Heart left ventricle (tissue), 16 donors: ENCODE results near the gene OAS1. TPM values are rescaled to one million over a fixed set of nuclear protein-coding genes. Genes with fewer than 3 reads are reported as not detected.

Experiments used
- ATAC-seq, 4 donors: fragments of 200-7000 bp; cut with Tn5 transposase; one replicate each; pipeline ENCODE4 v1.9.1; 2020 to 2022; ENCODE audit warnings: moderate library complexity in 4 of 4, mild to moderate bottlenecking in 3 of 4, moderate number of reproducible peaks in 1 of 4
- DNase-seq, 5 donors: peaks; one replicate each; pipeline ENCODE4 v3.0.0-alpha.2; 2020
- H3K27ac ChIP-seq, 12 donors: fragments of 200-600 bp; sonication (generic) in 4 of 12; one replicate each; pipeline versions ENCODE4 v1.5.0 to v1.8.0; 2016 to 2022; ENCODE audit warnings: mild to moderate bottlenecking in 2 of 12
- H3K27me3 ChIP-seq, 9 donors: fragments of 200-600 bp; sonication (generic) in 2 of 9; one replicate each; pipeline versions ENCODE4 v1.5.1 to v1.8.0; 2016 to 2022; ENCODE audit warnings: mild to moderate bottlenecking in 3 of 9
- H3K36me3 ChIP-seq, 9 donors: fragments of 200-600 bp; sonication (generic) in 2 of 9; one replicate each; pipeline versions ENCODE4 v1.5.0 to v1.8.0; 2018 to 2022; ENCODE audit warnings: mild to moderate bottlenecking in 2 of 9
- H3K4me1 ChIP-seq, 12 donors: fragments of 200-600 bp; sonication (generic) in 4 of 12; one replicate each; pipeline versions ENCODE4 v1.5.0 to v1.8.0; 2016 to 2022; ENCODE audit warnings: mild to moderate bottlenecking in 3 of 12
- H3K4me3 ChIP-seq, 12 donors: fragments of 200-600 bp; sonication (generic) in 4 of 12; one replicate each; pipeline versions ENCODE4 v1.5.0 to v1.8.0; 2017 to 2022; ENCODE audit warnings: mild to moderate bottlenecking in 9 of 12, moderate library complexity in 4 of 12
- H3K9me3 ChIP-seq, 12 donors: fragments of 200-600 bp; sonication (generic) in 4 of 12; one replicate each; pipeline versions ENCODE4 v1.5.0 to v1.8.0; 2016 to 2022; ENCODE audit warnings: mild to moderate bottlenecking in 1 of 12
- CTCF ChIP-seq, 12 donors: fragments of 200-600 bp; sonication (generic) in 4 of 12; IDR thresholded peaks; one replicate each; pipeline versions ENCODE4 v1.5.0 to v1.8.0; 2018 to 2022; ENCODE audit warnings: antibody characterized with exemption in 12 of 12, mild to moderate bottlenecking in 5 of 12
- POLR2A ChIP-seq, 2 donors: fragments of 450-650 bp; IDR thresholded peaks; one replicate each; pipeline ENCODE4 v1.6.1; 2017; ENCODE audit warnings: antibody characterized with exemption in 2 of 2, mild to moderate bottlenecking in 2 of 2, moderate library complexity in 2 of 2
- WGBS, 4 donors: extraction: QIAGEN DNeasy Blood & Tissue Kit in 2 of 4; methylation state at CpG; one replicate each; pipeline versions ENCODE4 v1.1.5 to v1.1.7; 2013 to 2018; 5-methylcytosine and 5-hydroxymethylcytosine counted together
- intact Hi-C, 10 donors: fragments of 100-400 bp; cut with DNase I; formaldehyde crosslinking; loops; one replicate each; pipeline versions ENCODE4 v1.11.1 to v1.14.2; 2022
- polyA plus RNA-seq, 2 donors: library from polyadenylated mRNA; stranded (reverse); fragments of 200-250 nt; gene quantifications; one replicate each; pipeline ENCODE4 v1.2.3, GENCODE V29; 2013
- total RNA-seq, 9 donors: library from RNA; depleted of rRNA in 2 of 9; stranded (reverse); fragments of >200 nt in 2 of 9; fragmentation: NEBNext Ultra II Directional in 3 of 9; extraction: Animal tissue kit (Norgen Biotek cat#: 25700) in 3 of 9; gene quantifications; one replicate each; pipeline versions ENCODE4 v1.1.0 to v1.2.4, GENCODE V29; 2016 to 2023
- donor health status: ischemic (EF 13 %, LVEDD 7.1; RV severe dilation, severe dysfunction).
- donor health status: healthy with polysubstance abuse.
- donor health status: DM: no; HTN: yes; CAD: no.
- donor health status: DM: no; HTN: no; CAD: no.
- donor health status: ischemic (EF 25% LVEDD 6.9; RV normal size, moderate dysfunction).
- donor health status: ischemic (EF 25% LVEDD 5.7; RV mildly dilated, moderate dysfunction).
- donor health status: healthy.
- donor health status: DM: yes; HTN: yes; CAD: no.
- donor health status: ischemic (EF 35%, LVEDD 5.7; RV mildly dilated, moderate dysfunction).
- donor health status: nonischemic (EF 11% LVEDD 7.7; RV severe dilation, severe dysfunction).
- donor health status: DM: yes; HTN: yes; CAD: no.
- donor health status: PGD.
- donor health status: ischemic (EF 29% LVEDD 5.4; RV normal size, mild dysfunction).
- donor health status: nonischemic (EF 23%, LVEDD 6.1; RV moderate dilation, normal function).

Gene OAS1
- total and polyA plus RNA-seq, 11 donors: 4.1 to 34.8 (median 5.8) TPM

GRCh38 chr12:112928978-112929377, 22.2 kb downstream of the OAS1 start:
- intact Hi-C loops: no loop called here
- ATAC-seq (no peak), DNase-seq (no peak)
- Histone ChIP-seq H3K27me3 (no peaks in the 10 kb centered on the region), H3K4me1 (peaks cover 0 to 6% (median 0%) of the 10 kb centered on the region in 12 donors), H3K27ac (no peak overlapping the region), H3K4me3 (no peak overlapping the region), H3K9me3 (peaks cover 0 to 5% (median 0%) of the 10 kb centered on the region in 12 donors), H3K36me3 (peaks cover 0 to 16% (median 0%) of the 10 kb centered on the region in 9 donors)
- 83 to 93% (median 86%) methylated on average over 1 of the region's 1 CpG for WGBS, 4 donors
- TF ChIP-seq POLR2A (IDR thresholded peaks at IDR 0.05): no peak

- intact Hi-C loops: no loop called here
- ATAC-seq (no peak), DNase-seq (no peak)
- Histone ChIP-seq H3K4me1 (peaks cover 0 to 6% (median 0%) of the 10 kb centered on the region in 12 donors), H3K4me3 (no peak overlapping the region), H3K27ac (no peak overlapping the region), H3K27me3 (no peaks in the 10 kb centered on the region), H3K36me3 (peaks cover 0 to 16% (median 0%) of the 10 kb centered on the region in 9 donors), H3K9me3 (peaks cover 0 to 5% (median 0%) of the 10 kb centered on the region in 12 donors)
- TF ChIP-seq CTCF (IDR thresholded peaks at IDR 0.05): no peak
- WGBS, 4 donors: 94 to 98% (median 96%) methylated on average over 3 of the region's 3 CpGs
Observed at GRCh38 chr12:112929715-112930114, 23.0 kb downstream of the OAS1 start.

- H3K9me3 ChIP-seq: peaks cover 0 to 5% (median 0%) of the 10 kb centered on the region in 12 donors
- no peak overlapping the region for H3K4me3 ChIP-seq
- ATAC-seq (no peak), DNase-seq (no peak)
- TF ChIP-seq CTCF (IDR thresholded peaks at IDR 0.05): no peak
- no peak for TF ChIP-seq POLR2A (IDR thresholded peaks at IDR 0.05)
- no peaks in the 10 kb centered on the region for H3K27me3 ChIP-seq
- peaks cover 0 to 16% (median 0%) of the 10 kb centered on the region in 9 donors for H3K36me3 ChIP-seq
- intact Hi-C loops: no loop called here
- H3K4me1 ChIP-seq: peaks cover 0 to 3% (median 0%) of the 10 kb centered on the region in 12 donors
- 90 to 94% (median 93%) methylated on average over 2 of the region's 2 CpGs for WGBS, 4 donors
- no peak overlapping the region for H3K27ac ChIP-seq
Observed at GRCh38 chr12:112930350-112930749, 23.6 kb downstream of the OAS1 start.

GRCh38 chr12:112932485-112933128, 25.8 kb downstream of the OAS1 start:
- no peak for DNase-seq
- TF ChIP-seq POLR2A (IDR thresholded peaks at IDR 0.05) (no peak), CTCF (IDR thresholded peaks at IDR 0.05) (no peak)
- 47 to 62% (median 56%) methylated on average over 6 of the region's 6 CpGs for WGBS, 4 donors
- Histone ChIP-seq H3K27me3 (no peaks in the 10 kb centered on the region), H3K27ac (no peak overlapping the region), H3K9me3 (peaks cover 0 to 3% (median 0%) of the 10 kb centered on the region in 12 donors), H3K4me3 (no peak overlapping the region), H3K4me1 (peaks cover 0 to 5% (median 0%) of the 10 kb centered on the region in 12 donors), H3K36me3 (peaks cover 0 to 9% (median 0%) of the 10 kb centered on the region in 9 donors)
- intact Hi-C loops: no loop called here
- ATAC-seq: no peak
